ENCODE data around the gene SPACA5.
"Not testable (repeated sequence)": the region's sequence is repeated elsewhere in the genome, so short reads cannot be mapped to it uniquely, and the experiment has no call there.

Gene SPACA5

DNA sequence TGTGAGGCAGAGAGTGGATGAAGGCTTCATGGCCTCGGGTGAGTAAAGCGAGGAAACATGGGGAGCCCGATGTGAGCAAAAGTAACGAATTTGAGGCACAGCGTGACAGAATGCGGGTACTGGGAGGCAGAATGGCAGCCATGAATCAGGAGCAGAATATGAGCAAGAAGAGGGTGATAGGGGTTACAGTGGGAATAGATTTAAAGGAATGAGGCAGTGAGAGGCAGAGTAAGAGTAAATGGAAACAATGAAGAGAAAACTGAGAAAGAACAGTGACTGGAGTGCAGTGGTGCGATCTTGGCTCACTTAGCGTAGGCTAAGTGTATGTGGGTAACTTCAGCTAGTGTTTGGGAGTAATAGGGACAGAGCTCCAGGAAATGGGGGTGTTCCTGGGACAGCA lies at the start of gene SPACA5:
TSS of gene SPACA5 (plus strand) at position 301 of the 400 bp plus-strand sequence. CDS start 815 bp downstream, outside the sequence.
- not testable (repeated sequence) for DNase-seq

DNA sequence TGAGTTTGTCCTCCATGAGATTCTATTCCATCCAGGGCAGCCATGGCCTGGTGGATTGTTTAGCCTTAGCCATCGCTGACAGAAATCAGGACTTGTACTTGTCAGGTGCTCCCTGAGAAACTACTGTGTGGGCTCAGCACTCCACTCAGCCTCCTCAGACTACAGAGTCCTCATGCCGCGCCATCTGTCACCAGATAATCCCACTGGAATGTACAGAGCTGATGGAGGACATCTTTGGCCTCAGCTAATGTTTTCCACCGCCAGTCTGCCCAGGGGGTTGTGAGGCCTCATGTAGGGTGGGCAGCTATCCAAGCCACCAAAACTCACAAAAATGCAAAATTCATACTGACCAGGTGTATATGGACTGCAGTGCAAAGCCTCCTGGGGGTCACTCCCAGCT lies 48.6 kb upstream of the SPACA5 start:
- not testable (repeated sequence) for DNase-seq

DNA sequence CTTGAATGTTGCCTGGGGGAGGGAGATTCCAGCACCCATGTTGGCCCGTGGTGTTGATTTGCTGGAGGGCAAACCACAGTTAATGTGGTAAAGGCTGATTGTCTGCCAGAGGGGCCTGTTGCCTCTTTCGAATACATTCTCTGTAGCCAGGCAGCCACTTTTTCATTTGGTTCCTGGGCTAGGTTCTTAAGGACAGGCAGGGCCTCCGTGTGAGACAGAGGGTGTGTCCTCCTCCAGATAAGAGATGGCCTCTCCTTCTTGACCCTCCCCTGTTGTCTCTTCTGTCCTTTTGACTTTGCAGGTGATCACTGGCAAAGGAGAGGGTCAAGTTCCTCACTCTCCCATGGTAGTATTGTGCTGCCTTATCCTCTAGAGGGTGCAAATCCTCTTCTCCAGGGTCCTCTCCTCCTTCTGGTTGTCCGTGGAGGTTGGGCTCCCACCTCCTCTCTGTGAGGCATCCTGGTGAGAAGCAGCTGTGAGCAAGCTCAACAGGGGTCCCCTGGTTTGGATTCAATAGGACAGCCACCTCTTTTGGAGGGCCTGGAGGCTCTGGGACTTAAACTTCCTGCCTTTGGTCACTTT lies 47.9 kb upstream of the SPACA5 start:
- no peak for DNase-seq

DNA sequence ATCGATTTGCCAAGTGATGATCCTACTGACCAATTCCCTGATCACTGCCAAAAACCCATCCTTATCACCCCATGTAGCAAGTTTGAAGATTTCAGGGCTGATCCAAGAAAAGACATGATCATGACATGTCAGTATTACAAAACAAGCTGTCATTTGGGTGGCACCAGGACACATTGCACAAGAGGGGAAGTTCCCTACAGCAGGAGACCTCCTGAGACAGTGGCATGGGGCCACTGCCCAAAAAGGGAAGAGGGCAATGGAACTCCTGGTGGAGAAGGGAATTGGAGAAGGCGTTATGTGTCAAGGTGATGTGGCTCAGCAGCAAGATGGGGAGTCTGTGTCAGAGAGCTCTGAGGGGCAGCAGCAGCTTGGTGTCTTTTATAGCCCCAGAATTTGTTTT lies 46.4 kb upstream of the SPACA5 start:
- DNase-seq = no peak

DNA sequence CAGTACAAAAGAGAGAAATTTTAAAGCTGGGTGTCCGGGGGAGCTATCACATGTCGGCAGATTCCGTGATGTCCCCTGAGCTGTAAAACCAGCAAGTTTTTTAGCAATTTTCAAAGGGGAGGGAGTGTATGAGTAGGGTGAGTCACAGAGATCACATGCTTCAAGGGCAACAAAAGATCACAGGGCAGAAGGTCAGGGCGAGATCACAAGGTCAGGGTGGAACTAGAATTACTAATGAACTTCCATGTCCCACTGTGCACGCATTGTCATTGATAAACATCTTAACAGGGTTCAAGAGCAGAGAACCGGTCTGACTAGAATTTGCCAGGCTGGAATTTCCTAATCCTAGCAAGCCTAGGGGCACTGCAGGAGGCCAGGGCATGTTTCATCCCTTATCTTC lies 45.0 kb upstream of the SPACA5 start:
- not testable (repeated sequence) for DNase-seq

DNA sequence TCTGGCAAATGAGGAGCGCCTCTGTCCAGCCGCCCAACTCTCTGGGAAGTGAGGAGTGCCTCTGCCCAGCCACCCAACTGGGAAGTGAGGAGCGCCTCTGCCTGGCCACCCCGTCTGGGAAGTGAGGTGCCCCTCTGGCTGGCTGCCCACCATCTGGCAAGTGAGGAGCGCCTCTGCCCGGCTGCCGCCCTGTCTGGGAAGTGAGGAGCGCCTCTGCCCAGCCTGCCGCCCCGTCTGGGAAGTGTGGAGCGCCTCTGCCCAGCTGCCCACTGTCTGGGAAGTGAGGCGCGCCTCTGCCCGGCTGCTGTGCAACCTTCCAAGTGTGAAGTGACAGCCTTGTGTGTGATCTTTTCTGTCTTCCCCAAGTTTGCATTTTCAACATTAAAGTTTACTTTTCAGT lies 41.3 kb upstream of the SPACA5 start:
- not testable (repeated sequence) for DNase-seq

DNA sequence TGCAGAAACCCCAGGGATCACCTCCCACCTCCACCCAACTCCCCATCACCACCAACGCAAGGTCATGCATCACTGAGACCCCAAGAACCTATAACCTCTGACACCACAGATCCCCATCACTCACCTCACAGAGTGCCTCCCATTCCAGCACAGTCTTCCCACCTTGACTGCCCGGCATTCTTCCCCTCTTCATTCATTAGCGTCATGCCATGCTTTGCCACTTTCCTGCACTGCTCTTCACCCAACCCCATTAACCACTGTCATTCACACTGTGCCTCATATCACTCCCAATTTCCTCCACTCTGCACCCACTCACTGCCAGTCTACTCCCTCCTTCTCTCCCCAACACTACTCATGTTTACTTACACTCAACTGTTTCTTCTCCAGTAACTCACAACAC lies 33.6 kb upstream of the SPACA5 start:
- no peak for DNase-seq

DNA sequence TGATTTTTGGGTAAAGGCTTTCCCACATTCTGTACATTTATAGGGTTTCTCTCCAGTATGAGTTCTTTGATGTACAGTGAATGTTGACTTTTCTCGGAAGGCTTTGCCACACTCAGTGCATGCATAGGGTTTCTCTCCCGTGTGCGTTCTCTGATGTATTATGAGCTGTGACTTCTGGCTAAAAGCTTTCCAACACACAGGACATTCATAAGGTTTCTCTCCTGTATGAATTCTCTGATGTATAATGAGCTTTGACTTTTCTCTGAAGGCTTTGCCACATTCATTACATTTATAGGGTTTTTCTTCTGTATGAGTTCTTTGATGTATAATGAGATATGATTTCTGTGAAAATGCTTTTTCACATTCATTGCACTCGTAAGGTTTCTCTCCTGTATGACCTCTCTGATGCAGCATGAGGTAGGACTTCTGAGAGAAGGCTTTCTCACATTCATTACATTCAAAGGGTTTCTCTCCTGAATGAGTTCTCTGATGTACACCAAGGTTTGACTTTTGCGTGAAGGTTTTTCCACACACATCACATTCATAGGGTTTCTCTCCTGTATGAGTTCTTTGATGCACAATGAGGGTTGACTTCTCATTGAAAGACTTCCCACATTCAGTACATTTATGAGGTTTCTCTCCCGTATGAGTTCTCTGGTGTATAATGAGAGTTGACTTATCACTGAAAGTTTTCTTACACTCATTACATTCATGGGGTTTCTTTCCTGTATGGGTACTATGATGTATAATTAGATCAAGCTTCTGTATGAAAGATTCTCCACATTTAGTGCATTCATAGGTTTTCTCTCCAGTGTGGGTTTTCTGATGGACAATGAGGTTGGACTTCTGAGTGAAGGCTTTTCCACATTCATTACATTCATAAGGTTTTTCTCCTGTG lies 30.3 kb upstream of the SPACA5 start:
- no peak for DNase-seq

DNA sequence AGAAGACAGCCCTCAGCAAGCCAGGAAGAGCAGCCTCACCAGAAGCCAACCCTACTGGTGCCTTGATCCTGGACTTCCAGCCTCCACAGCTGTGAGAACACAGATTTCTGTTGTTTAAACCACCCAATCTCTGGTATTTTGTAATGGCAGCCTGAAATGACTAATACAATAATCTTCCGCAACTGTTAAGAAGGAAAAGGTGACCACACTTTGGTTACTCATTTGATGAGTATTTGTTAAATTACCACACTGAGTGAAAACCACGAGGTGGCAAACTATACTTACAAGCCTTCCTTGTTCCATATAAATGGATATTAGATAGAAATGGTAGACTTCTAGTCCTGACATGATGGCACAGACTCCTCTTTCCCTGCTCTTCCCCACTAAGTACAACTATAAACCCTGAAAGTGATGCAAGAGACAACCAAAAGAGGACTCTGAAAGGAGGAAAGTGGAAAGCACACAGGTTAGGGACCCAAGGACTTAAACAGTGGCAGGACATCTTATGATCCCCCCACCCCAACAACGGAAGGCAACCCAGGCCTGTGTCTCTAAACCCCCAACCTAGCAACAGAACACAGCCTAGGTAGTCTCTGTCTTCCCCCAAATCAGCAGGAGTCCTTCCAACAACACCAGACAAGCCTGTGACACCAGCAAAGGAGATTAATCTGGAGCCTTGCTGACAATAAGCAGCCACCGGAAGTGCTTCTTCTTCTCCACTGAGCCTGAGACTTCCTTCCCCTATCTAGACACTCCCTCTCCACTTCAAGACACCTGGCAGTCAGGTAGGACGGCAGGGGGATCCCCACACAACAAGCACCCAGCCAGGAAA lies 15.3 kb upstream of the SPACA5 start:
- DNase-seq = no peak

DNA sequence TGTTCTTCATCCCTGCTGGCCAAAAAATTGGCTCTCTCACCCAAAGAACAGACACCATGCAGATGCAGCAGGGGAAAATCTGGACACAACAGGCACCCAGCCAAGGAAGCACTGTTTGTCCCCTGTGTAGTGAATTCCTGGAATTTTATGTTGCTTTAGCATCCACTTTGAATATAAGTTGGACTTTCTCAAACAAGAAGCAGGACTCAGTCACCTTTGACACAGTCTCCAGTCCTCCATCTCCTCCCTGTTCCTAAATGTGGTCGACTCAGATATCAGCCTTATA lies 14.8 kb upstream of the SPACA5 start:
- DNase-seq = no peak

DNA sequence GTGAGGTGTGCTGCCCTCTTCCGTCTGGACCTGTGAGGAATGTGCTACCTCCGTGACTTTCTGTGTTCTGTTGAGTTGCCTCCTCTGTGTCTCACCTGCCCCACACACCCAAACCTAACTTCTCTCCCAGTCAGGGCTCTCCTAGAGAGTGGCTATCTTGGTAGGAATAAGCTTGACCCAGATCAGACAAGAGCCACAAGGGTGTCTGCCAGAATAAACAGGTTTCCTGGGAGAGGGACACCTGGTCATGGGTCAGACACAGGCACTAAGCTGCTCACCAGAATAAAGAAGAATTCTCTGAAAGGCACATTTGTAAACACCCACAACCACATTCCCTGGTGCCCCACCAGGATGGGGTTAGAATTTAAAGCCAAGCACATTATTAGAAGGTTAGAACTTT lies 14.1 kb upstream of the SPACA5 start:
- no peak for DNase-seq

DNA sequence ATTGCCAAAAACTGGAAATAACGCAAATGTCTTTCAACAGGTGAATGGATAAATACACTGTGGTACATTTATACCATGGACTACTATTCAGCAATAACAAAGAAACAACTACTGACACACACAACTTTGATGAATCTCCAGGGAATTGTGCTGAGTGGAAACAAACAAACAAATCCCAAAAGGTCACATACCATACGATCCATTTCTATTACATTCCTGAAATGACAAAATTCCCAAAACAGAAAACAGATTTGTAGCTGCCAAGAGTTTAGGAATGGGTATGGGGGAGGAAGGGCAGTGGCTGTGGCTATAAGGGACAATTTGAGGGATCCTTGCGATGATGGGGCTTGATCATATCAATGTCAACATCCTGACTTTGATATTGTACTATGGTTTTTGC lies 5.5 kb upstream of the SPACA5 start:
- DNase-seq = no peak

DNA sequence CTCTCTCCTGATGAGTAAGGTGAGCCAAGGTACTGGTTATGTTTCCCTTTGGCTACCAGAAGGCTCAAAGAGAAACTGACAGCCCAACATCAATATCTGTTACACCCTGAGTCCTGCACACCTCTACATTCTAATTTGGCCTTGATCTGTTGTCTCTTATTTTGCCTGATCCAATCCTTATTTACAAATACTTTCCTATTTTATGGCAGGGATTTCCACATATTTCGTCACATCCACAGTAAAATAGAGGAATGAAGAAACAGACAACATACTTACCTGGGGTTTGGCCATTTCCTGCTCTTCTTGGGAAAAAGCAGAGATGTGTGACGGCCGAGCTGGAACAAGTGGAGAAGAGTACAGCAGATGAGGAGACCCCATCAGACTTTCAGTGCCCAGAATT lies 4.5 kb upstream of the SPACA5 start:
- no peak for DNase-seq

DNA sequence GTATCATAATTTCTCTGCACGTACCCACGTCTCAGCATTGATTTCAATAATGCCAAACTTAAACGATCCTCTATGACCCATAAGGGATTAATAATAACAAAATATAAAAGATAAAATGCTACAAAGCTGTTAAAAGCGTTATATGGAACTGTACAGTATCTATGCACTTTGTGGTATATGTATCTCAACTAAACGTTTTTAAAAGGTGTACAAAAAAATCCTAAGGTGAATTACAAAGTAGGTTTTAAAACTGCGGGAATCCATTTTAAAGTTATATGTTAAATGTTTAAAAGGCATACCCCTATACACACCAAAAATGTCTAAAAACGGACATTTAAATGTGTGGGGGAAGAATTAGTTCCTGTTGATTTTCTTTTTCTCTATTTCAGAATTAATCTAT lies 3.9 kb upstream of the SPACA5 start:
- no peak for DNase-seq

DNA sequence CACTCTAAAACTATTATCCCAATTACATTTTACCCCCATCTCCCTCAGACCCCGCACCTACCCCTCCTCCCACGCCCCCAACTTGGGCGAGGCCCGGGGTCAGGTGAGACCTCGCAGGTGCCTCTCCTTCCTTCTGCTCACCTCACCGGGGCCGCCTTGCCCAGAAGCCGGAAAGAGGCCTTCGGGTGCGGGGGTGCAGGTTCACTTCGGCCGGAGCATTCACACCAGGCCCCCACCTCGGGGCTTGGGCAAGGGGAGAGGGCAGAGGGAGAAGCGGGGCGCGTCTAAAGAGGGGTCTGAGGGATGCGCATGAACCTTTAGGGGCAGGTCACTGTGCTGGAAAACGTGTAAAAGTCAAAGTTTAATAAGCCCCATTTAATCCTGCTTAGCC lies 3.4 kb upstream of the SPACA5 start:
- no peak for DNase-seq

DNA sequence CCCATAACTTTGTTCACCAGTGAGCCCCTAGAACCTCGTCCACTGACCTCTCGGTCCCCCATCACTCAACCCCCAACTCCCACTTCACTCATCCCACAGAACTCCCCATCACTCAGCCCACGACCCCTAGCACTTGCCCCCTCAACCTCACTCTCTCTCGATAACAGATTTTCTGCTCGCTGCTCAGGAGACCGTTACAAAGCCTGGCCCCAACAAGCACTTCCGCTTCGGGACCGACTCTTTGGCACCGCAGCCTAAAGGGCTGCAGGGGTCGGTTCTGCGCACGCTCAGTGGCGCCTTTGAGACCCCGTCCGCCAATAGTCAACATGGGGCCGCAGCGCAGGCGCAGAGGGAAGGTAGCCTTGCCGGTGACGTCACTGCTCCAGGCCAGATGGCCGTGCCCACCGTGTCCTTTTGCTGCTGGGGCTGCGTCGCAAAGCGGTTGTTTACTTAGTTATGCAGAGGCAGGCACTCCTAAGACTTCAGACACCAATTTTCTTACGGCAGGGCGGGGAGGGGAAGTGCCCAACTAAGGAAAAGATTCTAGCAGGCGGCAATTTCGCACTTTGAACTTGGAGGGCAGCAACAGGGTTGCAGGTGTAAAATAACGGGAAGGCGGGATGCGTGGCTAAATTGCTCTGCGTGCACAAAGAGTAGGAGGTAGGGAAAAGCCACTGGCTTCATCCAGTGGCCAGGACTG lies 2.9 kb upstream of the SPACA5 start, which contains the start of gene ZNF182:
TSS of gene ZNF182 (minus strand) at position 232 of the 700 bp plus-strand sequence. CDS start 1,380 bp downstream, outside the sequence.
- peak; percentile 88 for DNase-seq

DNA sequence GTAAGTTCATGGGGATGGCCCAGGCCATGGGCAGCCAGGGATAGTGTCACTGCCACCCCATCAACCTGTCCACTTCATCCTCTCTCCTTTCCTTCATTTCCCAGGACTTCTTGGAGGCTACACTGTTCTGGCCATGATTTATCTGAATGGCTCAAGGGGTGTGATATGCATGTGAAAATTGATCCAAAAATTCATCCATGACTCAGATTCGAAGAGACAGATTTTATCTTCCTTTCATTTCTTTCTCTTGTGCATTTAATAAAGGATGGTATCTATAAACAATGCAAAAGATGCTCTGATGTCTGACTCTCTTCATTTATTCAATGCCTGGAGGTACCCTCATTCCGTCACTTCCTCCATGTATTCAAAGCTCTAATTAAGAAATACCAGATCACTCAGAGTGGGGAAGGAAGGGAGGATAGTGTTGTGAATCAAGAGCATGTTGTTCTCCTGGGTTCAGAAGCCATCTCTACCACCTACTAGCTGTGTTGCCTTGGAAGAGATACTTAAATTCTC lies 2.7 kb downstream of the SPACA5 start:
- DNase-seq = not testable (repeated sequence)

DNA sequence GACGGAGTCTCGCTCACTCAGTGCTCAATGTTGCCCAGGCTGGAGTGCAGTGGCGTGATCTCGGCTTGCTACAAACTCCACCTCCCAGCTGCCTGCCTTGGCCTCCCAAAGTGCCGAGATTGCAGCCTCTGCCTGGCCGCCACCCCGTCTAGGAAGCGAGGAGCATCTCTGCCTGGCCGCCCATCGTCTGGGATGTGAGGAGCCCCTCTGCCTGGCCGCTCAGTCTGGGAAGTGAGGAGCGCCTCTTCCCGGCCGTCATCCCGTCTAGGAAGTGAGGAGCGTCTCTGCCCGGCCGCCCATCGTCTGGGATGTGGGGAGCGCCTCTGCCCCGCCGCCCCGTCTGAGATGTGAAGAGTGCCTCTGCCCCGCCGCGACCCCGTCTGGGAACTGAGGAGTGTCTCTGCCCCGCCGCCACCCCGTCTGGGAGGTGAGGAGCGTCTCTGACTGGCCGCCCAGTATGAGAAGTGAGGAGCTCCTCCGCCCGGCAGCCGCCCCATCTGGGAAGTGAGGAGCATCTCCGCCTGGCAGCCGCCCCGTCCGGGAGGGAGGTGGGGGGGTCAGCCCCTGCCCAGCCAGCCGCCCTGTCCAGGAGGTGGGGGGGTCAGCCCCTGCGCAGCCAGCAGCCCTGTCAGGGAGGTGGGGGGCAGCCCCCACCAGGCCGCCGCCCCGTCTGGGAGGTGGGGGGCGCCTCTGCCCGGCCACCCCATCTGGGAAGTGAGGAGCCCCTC lies 10.0 kb downstream of the SPACA5 start:
- DNase-seq = not testable (repeated sequence)

DNA sequence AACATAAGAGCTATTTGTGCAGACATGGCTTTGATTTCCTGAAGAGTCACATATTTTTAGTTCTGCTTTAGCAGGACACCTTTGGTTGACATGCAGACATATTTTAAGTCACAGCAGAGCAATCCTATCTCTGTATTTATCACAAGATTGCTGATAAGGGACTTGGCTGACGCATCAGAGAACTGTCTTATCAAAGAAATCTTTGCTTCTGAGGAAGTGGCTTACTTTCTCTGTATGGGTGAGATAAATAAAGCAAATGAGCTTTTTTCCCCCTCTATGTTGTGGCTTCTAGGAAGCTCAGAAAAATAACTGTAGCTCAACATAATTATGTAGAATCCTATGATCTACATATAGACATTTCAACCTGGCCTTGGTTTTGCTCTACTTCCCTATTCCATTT lies 13.1 kb downstream of the SPACA5 start:
- not testable (repeated sequence) for DNase-seq

DNA sequence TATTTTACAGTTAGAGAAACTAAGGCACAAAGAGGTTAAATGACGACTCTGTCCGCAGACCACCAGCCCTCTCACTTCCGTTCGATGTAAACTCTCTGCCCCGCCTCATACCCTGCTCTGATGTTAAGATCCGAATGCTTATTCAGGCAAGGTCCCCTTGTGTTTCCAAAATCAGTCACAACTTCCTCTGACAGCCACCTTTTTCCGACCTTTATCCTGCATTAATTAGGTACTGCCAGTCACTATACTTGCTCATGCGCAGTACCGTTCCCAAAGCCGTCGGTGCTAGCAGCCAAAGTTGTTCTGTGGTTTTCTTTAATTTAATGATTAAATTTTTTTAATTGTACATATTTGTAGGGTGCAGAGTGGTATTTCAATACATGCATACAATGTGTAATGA lies 13.7 kb downstream of the SPACA5 start:
- DNase-seq = not testable (repeated sequence)

DNA sequence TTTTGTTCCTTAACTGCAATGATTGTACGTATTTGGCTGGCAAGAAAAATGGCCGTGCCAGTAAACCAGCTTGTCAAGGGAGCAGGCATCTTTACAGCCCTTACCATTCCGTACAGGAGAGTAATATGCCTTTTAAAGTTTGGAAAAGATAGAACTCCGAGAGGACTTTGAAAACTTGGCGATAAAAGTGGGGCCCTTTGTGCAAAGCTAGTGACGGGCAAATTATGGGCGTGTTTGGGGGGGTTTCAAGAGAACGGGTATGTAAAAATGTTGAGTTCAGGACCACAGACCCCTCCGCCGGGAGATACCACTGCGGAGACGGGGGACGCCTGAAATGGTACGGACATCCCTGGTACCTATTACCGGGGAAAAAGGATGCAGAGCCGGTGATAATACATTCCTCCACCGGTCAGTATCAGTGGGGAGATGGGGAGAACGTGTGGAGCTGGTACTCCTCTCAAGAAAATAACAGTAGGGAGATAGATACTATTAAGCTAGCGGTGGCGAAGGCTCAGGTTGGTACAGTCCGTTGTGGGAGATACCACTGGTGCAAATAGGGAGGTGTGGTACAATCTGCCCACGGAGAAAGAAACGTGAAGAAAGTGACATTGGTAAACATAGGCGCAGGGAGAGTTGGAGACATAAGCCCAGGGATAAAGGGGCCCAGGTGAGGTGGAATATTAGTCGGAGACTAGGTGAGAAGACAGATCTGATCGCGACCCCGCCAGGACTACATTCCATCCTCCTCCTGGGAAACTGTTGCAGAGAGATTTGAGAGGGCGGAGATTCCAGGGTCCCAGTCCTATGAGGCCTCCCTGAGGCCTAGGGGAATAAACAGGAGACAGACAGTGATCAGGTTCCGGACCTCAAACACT lies 14.5 kb downstream of the SPACA5 start:
- peak; percentile 93 for DNase-seq
